ENCODE measurements around the gene NEGR1.

Gene NEGR1

GRCh38 chr1:71785450-71785849 lies 496.9 kb downstream of the NEGR1 start:
- FAIRE-seq (no peak), DNase-seq (ENCODE audit: low spot score) (no peak)

- DNase-seq (ENCODE audit: low spot score) (no peak), FAIRE-seq (no peak)
Observed at GRCh38 chr1:71785000-71785399, 497.3 kb downstream of the NEGR1 start.

DNA sequence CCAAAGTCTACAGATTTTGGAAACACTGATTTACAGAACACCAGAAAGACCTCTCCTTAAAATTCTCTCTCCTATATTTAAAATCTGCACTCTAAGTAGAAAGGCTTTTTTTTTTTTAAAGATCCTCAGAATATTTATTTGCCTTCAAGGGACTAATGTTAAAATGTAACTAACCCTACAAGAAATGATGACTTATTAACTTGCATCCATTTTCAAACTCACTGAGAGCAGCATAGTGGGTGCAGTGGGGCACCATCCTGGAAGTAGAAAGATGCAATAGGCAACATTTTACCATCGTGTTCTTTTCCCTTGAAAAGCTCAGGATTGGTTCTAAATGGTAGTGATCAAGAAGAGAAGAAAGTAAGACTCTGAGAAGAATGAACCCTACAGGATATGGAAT lies 498.1 kb downstream of the NEGR1 start:
- no peak for FAIRE-seq

DNA sequence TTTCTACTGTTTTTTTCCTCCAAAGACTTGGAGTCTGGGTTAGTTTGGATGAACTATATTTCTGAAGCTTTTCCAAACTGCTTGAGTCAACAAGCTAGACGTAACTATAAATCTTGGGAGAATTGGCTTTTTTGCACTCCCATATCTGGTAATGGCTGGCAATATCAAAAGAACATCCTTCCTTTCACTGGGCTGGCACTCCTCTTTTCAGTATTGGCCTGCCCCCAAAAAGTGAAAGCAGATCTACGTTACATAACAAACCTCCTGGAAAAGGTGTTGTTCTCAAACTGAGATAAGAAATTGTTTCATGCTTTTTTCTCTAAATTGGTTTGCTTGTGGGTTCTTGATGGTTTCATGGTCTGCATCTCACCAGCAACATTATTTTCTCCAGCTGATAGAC lies 499.3 kb downstream of the NEGR1 start:
- no peak for DNase-seq (ENCODE audit: low spot score)
- no peak for FAIRE-seq

More for the DNA sequence above, 498.1 kb downstream of the NEGR1 start:
- no peak for DNase-seq (ENCODE audit: low spot score)

DNA sequence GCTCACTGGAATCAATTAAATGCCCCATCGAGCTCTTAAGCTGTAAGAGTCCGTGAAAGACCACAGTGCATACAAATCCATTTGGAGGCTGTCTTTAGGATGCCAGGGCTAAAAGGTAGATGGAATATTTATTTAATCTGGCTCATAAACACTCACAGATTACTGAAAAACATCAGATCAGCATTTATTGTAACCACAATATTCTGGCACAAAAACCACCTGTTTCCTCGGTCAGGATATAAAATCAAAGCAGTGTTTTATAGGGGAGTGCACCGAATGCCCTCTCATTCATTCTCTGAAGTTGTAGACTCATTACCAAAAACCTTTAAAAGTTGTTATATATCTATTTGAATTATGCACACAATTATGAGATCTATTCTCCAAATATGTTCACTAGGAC lies 500.9 kb downstream of the NEGR1 start:
- no peak for DNase-seq (ENCODE audit: low spot score)

GRCh38 chr1:71780681-71781080 lies 501.7 kb downstream of the NEGR1 start:
- FAIRE-seq, result no peak

More for the DNA sequence above, 500.9 kb downstream of the NEGR1 start:
- FAIRE-seq, result no peak

GRCh38 chr1:71778940-71779339 lies 503.4 kb downstream of the NEGR1 start:
- no peak for DNase-seq (ENCODE audit: low spot score)
- no peak for FAIRE-seq

More at GRCh38 chr1:71780681-71781080, 501.7 kb downstream of the NEGR1 start:
- DNase-seq (ENCODE audit: low spot score), result no peak

DNA sequence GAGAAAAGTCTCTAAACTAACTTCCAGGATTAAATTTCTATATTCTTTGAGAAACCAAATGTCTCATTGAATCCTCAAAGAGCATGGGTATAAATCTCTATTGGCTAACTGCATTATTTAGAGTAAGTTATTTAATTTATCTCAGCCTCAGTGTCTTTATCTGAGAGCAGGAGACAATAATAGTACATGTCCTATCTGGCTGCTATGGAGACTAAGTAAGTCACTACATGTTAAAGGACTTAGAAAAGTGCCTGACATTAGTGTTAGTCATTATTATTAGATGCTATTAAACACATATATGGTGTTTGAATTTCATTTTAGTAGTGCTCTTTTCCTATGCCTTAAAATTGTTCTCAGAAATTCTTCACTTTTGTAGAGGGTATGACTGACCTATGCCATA lies 505.2 kb downstream of the NEGR1 start:
- DNase-seq (ENCODE audit: low spot score), result no peak
- no peak for FAIRE-seq

GRCh38 chr1:71774705-71775104 lies 507.6 kb downstream of the NEGR1 start:
- DNase-seq (ENCODE audit: low spot score) (no peak), FAIRE-seq (no peak)

DNA sequence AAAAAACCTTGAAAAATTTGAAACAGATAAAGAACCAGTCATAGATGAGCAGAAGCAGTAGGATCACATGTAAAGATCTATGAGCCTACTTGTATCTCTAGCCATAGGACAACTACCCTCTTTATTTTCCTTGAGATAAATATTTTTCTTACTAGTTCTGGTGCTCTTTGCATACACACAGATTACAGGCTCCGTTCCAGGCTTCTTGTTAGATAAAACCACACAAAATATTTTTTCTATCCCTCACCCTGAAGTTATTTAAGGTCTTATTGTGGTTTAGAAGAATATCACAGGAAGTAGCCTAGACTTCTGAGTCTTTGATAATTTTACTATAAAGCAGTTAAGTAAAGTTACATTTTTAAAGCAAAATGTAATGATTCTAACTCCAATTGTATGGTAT lies 512.2 kb downstream of the NEGR1 start:
- FAIRE-seq, result no peak
- DNase-seq (ENCODE audit: low spot score), result no peak

- DNase-seq (ENCODE audit: low spot score) (no peak), FAIRE-seq (no peak)
Observed at GRCh38 chr1:71766748-71767147, 515.6 kb downstream of the NEGR1 start.

GRCh38 chr1:71762514-71763255 lies 519.7 kb downstream of the NEGR1 start:
- FAIRE-seq (no peak), DNase-seq (ENCODE audit: low spot score) (no peak)

DNA sequence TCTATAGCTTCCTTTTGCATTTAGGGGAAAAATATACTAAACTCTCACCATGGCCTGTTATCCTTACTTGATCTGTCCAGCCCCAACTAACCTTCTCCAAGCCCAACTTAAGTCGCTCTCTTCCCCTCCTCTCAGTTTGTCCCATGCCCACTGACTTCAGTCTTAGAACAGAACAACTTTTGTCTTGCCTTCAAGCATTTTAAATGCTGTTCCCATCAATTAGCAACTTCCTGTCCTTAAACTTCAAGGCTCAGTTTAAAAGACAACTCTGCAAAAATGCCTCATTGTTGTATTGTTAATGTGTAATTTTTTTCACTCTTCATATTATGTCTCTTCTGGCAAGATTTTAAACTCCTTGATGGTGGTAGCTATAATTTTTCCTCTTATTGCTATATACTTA lies 526.9 kb downstream of the NEGR1 start:
- FAIRE-seq (no peak), DNase-seq (ENCODE audit: low spot score) (no peak)

- FAIRE-seq, result no peak
Observed at GRCh38 chr1:71753746-71754145, 528.6 kb downstream of the NEGR1 start.

GRCh38 chr1:71745326-71745725 lies 537.0 kb downstream of the NEGR1 start:
- no peak for FAIRE-seq
- no peak for DNase-seq (ENCODE audit: low spot score)

More at GRCh38 chr1:71753746-71754145, 528.6 kb downstream of the NEGR1 start:
- no peak for DNase-seq (ENCODE audit: low spot score)

- DNase-seq (ENCODE audit: low spot score) (no peak), FAIRE-seq (no peak)
Observed at GRCh38 chr1:71743862-71744261, 538.5 kb downstream of the NEGR1 start.

DNA sequence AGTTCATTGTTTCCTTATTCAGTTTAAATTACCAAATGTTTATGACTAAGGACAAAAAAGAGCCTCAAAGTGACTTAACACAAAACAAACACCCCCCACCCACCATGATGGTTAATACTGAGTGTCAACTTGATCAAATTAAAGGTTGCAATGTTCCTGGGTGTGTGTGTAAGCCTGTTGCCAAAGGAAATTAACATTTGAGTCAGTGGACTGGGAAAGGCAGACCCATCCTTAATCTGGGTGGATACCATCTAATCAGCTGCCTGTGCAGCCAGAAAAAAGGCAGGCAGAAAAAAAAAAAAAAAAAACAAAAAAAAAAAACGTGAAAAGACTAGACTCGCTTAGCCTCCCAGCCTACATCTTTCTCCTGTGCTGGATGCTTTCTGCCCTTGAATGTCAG lies 543.4 kb downstream of the NEGR1 start:
- no peak for FAIRE-seq
- DNase-seq (ENCODE audit: low spot score), result no peak

- FAIRE-seq (no peak), DNase-seq (ENCODE audit: low spot score) (no peak)
Observed at GRCh38 chr1:71738256-71738655, 544.1 kb downstream of the NEGR1 start.

- FAIRE-seq (no peak), DNase-seq (ENCODE audit: low spot score) (no peak)
Observed at GRCh38 chr1:71737768-71738167, 544.6 kb downstream of the NEGR1 start.

DNA sequence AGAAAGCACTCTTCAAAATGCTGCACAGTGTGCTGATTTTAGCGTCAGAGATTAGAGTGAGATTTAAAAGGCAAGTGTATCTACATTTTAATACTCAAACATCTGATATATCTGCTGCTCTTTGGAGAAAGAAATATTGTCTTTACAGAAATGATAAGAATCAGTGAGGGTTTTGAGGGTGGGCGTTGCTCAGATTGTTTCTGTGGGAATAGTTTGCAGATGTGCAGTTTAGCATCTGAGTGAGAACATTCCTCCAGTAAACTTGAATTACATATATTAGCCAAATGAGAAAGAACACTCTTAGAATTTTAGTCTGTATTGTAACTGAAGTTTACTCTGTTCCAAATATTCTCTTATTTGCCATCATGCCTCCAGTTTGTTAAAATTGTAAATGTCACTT lies 549.2 kb downstream of the NEGR1 start:
- DNase-seq (ENCODE audit: low spot score) (no peak), FAIRE-seq (no peak)

- FAIRE-seq (no peak), DNase-seq (ENCODE audit: low spot score) (no peak)
Observed at GRCh38 chr1:71721532-71721931, 560.8 kb downstream of the NEGR1 start.

DNA sequence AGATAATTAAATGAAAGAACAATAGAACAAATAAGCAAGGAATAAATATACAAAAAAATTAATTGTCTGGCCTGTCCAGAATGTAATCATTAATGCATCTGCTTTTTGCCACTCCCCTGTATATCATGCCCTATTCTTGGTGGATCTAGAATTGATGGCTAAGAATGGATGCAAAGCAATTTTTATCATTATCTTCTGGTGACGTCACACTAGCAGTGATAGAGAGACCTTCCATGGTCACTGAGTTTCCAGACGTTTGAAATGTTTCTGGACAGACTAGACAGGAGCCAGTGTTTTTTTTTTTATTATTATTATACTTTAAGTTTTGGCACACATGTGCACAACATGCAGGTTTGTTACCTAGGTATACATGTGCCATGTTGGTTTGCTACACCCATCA lies 563.0 kb downstream of the NEGR1 start:
- DNase-seq (ENCODE audit: low spot score) (no peak), FAIRE-seq (no peak)

GRCh38 chr1:71717186-71717585 lies 565.2 kb downstream of the NEGR1 start:
- no peak for FAIRE-seq

DNA sequence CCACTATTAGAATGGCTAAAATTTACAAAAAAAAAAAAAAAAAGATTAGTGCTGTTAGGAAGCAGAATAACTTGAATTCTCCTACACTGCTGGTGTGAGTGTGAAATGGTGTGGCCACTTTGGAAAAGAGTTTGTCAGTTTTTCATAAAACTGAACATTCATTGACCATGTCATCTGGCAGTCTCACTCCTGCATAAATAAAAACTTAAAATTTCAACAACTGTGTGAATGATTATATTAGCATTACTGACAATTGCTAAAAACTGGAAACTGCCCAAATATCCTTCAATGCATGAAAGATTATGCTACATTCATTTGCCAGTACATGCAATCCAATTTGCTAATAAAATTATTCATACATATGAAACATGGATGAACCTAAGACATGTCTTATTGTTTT lies 570.9 kb downstream of the NEGR1 start:
- DNase-seq (ENCODE audit: low spot score) (no peak), FAIRE-seq (no peak)

More at GRCh38 chr1:71717186-71717585, 565.2 kb downstream of the NEGR1 start:
- DNase-seq (ENCODE audit: low spot score), result no peak

Measured in RCC 7860 (cell line).